Measurements from ENCODE around the gene AGR2.
A peak's percentile ranks its signal among the peaks of the same experiment; 100 is the strongest.
"Not testable (repeated sequence)": the region's sequence is repeated elsewhere in the genome, so short reads cannot be mapped to it uniquely, and the experiment has no call there.

Gene AGR2

DNA sequence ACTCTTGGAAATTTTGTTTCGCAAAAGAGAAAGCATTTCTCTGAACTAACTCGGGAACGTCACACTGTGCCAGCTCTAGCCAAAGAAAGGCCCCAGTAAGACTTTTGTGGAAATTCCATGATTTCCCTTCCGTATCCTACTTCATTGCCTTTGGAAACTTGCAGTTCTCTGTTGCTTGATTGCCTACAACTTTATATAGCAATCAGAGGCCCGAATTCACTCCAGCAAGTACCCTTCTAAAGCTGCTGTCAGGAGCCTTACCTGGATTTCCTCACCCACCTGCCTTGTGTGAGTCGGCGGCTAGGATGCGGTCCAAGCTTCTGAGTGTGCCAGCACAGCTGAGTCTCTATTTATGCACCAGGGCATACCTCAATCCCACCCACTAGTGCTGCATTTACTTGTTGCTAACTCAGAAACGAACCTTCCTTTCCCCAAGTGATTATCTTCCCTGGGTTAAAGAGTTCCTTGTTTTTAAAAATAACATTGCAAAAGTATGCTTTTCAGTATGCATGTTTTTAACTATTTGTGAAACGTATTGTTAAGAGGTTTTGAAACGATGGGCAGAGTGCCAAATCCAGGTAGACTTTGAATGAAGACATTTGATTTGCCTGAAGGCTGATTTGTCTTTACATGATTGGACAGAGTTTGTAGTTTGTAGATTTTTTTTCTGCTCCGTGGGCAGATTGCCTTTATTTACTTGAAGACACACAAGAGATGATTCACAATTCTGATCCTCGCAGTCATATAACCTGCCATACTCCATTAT, at the start of gene AGR2:
Gene AGR2 (minus strand): TSS at position 326 of the 766 bp plus-strand sequence. CDS start 3,203 bp downstream, outside the sequence.
- no peak for DNase-seq (ENCODE audit: low read depth)

DNA sequence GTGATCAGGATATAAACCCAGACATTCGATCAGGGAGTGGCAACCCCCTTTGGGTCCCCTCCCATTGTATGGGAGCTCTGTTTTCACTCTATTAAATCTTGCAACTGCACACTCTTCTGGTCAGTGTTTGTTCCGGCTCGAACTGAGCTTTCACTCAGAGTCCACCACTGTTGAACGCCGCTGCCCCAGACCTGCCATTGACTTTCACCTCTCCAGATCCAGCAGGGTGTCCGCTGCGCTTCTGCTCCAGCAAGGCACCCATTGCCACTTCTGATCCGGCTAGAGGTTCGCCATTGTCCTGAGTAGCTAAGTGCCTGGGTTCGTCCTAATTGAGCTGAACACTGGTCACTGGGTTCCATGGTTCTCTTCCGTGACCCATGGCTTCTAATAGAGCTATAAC, 48.4 kb upstream of the AGR2 start:
- not testable (repeated sequence) for DNase-seq (ENCODE audit: low read depth)

DNA sequence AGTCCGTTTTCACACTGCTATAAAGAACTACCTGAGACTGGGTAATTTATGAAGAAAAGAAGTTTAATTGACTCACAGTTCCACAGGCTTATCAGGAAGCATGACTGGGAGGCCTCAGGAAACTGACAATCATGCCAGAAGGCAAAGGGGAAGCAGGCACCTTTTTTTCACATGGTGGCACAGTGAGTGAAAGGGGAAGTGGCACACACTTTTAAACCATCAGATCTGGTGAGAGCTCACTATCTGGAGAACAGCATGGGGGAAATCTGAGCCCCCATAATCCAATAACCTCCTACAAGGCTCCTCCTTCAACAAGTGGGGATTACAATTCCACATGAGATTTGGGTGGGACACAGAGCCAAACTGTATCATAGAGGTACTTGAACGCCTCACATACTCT, 47.0 kb upstream of the AGR2 start:
- DNase-seq (ENCODE audit: low read depth) = no peak

DNA sequence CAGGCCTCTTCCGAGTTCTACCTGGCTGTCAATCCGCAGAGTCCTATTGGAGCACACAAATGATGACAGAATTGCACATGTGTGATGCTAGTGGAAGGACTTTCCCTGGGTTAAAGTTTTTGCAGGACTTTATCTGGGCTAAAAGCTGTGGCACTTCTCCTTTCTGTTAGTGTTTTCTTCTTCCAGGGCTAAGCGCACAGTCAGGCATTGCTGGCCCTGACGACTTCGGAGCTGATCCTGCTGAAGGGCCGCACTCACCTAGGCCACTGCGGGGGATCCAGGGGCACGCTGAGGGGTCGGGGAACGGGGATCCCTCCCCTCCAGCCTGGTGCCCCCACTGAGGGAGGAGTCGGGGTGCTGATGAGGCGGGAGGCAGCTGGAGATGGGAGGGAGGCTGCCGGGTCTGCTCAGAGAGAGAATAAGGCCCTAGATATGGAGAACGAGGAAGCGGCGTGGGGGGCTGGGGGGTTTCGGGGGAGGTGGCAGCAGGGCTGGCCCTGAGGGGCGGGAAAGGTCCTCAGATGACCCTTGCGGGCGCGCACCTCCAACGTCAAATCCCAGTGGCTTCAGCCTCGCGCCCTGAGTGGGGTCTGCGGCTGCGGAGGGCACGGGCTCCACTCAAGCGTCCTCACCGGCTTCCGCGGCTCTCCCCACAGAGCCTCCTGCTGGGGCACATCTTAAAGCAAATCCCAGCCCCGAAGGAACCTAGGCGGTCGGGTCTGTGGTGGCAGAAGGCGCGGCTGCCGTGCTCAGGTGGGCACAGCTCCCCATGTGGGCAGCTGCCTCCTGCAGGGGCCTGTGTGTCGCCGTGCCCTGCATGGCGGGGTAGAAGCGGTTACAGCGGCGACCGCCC, 46.0 kb upstream of the AGR2 start:
- DNase-seq (ENCODE audit: low read depth) = no peak

DNA sequence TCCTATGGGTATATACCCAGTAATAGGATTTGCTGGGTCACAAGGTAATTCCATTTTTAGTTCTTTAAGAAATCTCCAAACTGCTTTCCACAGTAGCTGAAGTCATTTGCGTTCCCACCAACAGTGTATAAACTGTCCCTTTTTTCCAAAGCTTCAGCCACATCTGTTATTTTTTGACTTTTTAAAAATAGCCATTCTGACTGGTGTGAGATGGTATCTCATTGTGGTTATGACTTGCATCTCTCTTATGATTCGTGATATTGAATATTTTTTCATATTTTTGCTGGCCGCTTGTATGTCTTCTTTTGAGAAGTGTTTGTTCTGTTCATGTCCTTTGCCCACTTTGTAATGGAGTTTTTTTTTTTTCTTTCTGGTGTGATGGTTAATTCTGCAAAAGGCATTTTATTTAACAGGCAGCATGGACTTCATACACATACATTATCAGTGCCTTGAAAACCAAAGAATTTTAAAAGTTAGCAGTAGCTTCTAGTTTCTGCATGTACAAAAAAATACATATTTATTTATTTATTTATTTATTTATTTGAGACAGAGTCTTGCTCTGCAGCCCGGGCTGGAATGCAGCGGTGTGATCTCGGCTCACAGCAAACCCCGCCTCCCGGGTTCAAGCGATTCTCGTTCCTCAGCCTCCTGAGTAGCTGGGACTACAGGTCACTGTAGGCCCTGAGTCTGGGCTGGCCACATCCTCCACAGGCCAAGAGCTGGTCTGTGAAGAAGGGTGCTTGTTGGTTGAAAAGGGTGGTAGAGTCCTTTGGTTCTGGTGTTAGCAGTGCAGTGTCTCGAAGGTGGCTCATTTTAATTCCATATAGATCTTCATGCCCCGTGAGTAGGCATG, 44.7 kb upstream of the AGR2 start:
- no peak for DNase-seq (ENCODE audit: low read depth)

DNA sequence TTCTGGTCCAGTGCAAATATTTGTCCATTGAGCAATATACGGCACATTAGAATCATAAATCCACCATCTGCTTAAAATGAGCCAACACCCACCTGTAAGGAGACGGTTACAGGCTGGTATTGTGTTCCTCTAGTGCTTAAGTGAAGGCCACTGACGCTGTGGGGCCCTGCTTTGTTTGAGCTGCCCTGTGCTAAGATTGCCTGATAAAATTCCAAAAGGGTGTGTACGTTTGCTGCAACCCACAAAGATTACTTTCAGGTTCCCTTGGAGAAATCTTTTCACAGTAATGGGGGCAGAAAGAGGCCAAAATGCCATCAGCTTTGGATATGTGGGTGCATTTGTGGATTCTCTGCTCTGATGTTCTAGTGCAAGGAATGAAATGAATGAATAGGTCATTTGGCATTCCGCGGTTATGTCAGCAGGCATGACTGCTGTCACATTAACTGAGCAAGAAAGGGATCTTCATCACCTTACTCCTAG, 42.6 kb upstream of the AGR2 start:
- DNase-seq (ENCODE audit: low read depth) = no peak

DNA sequence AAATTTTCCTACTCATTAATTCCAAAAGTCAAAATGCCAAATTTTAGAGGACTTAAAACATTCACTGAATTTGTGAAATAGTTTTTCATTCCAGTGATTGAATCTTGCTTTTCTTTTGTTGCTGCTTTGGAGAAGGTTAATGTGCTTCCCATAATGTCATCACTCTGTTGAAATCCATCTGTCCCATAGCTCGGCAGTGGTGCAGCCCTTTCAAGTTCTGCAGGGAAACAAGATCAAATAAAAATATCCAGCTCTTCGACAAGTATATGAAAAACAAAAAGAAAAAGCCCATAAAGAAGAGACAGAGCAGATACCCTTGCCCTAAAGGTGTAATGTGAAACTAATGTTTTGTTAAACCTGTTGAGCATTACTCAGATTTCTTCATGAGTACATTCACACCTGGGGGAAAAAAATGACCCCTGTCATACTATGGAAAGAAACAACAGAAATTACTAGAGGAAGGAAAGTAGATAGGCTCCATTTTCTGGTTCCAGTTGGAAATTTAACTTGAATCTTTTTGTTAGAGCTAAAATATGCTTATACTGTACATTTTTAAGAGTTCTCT, 41.9 kb upstream of the AGR2 start:
- DNase-seq (ENCODE audit: low read depth) = no peak

DNA sequence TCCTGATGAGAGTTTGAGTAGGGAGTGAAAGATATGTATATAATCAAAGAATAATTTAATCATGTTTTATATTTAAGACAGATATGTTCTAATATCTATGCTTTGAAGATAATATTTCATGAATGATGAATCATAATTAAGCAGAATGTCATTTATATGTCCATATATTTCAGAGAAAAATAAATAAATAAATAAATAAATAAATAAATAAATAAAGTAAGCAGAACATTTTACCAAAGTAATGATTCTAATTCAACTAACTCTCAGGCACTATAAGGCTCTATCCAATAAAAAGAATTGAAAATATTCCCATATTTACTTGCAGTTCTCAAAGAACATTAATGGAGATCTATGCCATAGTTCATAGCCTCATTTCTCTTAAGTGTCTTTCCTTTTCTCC, 40.9 kb upstream of the AGR2 start:
- no peak for DNase-seq (ENCODE audit: low read depth)

DNA sequence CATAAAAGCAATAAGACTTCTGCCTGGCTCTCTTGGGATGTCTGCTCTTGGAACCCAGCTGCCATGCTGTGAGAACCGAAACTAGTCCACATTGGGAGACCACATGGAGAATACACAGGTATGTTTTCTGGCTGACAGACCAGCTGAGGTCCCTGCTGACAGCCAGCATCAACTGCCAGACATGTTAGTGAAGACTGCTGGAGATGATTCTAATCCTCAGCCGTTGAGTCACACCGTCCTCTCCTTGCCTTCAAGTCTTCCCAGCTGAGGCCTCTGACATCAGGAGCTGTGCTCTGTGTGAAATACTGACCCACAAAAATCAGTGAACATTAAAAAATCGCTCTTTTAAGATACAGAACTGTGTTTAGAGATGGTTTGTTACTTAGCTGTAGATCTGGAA, 36.9 kb upstream of the AGR2 start:
- no peak for DNase-seq (ENCODE audit: low read depth)

DNA sequence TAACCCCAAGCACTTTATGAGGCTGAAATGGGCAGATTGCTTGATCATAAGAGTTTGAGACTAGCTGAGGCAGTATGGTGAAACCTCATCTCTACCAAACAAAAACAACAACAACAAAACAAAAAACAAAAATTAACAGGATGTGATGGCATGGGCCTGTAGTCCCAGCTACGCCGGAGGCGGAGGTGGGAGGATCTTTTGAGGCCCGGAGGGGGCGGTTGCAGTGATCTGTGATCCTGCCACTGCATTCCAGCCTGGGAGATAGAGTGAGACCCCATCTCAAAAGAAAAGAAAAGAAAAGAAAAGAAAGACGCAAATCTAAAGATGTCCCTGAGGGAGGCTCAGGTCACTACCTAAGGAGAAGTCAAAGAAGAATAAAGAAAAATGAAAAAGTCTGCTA, 35.3 kb upstream of the AGR2 start:
- no peak for DNase-seq (ENCODE audit: low read depth)

DNA sequence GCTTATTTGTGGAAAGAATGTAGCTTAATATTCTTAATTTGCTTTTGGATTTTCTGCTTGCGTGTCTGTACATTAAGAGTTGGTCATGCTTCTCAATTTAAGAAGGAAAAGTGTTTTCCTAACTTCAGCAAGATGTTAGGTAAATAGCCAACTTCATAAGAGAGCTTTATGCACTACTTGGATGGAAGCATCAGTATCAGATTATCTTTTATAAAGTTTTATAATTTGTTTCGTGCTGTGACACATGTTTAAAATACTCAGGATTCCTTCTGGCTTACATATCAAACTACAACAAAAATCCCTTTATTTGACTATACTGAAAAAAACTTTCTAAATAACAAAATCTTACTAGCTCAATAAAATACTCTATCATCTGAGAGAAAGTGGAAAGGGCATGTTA, 34.8 kb upstream of the AGR2 start:
- DNase-seq (ENCODE audit: low read depth) = peak; percentile 40

DNA sequence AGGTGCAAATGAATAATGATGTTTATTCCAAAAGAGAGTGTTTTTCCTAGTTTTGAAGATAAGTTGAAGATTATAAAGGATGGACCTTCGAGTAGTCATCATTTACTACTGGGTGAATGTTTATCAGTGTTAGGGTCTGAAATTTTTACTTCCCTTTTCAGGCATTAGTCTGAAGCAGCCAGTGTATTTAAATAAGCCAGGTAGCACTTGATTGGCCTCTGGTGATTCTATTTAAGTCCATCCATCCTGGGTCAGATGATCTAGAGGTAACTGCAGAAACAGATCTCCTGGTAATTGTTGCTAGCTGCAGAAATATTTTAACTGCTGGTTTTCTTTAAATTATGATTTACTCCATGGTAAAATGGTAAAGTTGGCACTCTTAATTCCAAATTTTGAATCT, 34.1 kb upstream of the AGR2 start:
- DNase-seq (ENCODE audit: low read depth) = no peak

DNA sequence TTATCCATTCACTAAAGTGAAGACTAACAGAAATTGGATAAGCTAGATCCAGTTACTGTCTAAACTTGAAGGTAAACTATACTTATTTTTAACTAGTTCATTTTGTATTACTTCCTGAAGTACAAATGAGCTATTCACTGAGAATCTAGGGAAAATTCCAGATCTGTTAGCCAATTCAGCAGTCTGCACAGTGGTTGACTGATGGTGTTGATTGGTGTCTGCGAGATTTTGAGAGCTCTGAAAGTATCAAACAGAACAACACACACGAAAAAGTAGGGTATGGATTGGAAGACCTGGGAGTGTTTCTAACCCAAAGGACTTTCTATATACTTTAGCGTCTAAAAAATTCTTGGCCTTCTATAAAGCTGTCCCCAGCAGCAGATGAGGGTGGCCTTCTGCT, 33.6 kb upstream of the AGR2 start:
- no peak for DNase-seq (ENCODE audit: low read depth)

DNA sequence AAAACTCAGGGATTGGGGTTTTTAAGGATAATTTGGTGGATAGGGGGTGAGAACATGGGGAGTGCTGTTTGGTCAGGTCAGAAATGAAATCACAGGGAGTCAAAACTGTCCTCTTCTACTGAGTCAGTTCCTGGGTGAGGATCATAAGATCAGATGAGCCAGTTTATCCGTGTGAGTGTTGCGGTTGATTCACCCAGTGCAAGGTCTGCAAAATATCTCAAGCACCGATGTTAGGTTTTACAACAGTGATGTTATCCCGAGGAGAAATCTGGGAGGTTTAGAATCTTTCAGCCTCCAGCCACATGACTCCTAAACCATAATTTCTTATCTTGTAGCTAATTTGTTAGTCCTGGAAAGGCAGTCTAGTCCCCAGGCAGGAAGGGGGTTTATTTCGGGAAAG, 31.7 kb upstream of the AGR2 start:
- DNase-seq (ENCODE audit: low read depth) = no peak

DNA sequence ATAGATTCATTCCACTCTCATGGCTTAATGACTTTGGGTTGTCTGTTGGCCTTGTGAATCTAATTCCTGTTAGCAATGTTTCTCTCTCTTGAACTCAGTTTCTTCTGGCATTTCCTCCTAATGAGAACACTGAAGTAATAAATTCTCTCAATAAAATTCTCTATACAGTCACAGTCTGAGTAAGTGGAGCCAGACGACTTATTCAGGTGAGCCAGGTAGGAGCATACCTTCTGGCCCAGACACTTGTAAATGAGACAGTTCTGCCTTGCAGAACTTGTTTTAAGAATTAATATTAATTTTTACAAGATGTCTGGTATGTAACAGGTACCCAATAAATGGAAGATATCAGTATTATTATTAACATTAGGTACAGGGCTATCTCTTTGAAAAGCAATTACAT, 28.6 kb upstream of the AGR2 start:
- no peak for DNase-seq (ENCODE audit: low read depth)

DNA sequence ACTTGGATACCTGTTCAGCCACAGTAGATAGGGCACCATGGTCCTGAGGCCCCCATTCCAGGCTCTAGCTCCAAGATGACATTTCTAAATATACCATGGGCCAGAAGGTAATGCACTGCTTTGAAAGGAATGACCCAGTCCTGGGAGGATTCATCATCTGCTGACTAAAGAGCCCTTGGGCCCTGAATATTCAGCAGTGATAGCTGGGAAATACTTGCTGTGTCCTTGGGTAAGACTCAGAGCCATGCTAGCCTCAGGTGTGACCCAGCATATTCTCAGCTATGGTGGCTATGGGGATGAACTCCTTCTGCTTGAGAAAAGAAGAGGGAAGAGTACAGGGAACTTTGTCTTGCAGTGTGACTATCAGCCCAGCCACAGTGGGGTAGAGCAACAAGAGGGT, 21.3 kb upstream of the AGR2 start:
- DNase-seq (ENCODE audit: low read depth) = no peak

DNA sequence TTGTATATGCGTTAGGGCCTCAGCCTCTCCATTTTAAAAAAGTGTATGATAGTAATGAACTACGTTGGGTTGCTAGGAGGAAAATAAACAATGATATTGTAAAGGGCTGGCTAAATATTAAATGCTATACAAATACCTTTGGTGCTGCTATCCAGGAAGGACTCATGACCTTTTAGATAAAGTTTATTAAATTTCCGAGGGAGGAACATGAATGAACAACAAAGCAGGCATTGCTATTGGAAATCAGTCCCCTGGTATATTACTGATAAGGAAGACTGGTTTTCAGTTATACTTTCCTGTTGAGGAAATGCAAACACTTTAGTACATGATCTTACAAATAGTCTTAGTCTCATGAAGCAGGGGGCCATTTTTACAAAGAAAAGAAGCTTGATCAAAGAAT, 17.2 kb upstream of the AGR2 start:
- no peak for DNase-seq (ENCODE audit: low read depth)

DNA sequence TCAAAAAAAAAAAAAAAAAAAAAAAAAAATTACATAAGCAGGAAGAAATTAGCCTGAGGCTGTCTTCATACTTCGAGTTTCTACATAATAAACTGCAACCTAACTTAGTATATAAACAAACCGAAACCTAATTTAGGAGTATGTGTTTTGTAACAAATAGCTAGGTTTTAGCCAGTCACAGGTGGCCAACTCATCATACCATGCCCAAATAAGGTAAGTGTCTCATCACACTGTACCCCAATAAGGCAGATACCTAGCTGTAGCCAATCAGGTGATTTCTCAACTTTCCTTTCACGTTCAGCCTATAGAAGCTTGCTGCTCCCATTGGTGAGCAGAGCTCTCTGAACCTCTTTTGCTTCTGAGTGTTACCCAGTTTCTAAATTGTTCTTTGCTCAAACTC, 13.9 kb upstream of the AGR2 start:
- no peak for DNase-seq (ENCODE audit: low read depth)

DNA sequence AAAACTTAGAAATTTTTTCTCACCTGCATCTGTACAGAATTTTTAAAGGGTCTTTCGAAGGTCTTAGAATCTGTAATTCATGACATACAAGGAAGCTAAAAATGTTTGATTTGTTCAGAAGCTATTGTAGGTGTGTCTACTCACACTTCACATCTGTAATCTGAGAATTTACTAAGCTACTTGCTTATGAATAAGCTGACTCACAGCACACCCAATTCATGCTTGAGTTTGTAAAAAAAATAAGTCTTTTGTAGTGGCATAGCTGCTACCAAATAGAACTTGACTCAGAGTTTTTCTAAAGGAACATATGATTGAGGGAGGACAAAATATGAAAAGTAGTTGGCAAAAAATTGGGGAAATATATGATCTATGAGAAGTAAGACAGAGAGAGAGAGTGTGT, 12.7 kb upstream of the AGR2 start:
- peak; percentile 28 for DNase-seq (ENCODE audit: low read depth)

DNA sequence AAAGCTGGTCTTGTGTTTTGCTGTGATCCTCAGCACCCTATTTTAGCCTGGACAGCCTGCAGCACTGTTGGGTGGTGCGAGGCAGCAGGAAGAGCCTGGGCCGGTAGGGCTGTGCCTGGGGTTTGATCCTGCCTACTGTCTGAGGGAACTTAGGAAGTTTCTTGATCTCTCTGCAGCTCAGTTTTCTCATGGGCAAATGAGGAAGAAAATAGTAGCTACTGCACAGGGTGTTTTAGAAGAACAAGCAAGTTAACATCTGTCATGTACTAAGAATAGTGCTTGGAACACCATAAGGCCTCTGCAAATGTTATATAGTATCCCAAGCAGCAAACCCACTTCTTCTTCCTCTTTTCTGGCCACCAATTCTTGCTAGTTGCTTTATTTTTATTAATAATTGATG, 12.0 kb upstream of the AGR2 start:
- no peak for DNase-seq (ENCODE audit: low read depth)

DNA sequence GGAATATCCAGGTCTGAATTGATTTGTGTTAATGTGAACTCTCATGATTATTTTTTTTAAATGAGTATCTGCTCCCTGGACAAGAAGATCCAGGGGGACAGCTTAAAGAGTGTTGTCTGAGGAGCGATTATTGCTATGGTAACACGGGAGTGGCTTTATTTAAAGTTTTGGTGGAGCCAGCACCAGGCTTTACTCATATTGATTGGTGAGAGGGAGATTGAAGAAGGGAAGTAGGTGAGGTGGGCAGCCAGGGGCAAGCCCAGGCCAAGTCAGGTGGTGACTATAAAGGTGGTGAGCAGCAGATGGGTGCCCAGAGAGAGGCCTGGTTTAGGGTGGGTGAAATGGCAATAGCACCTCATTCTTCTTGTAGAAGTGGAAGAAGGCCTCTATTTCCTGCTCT, 10.2 kb upstream of the AGR2 start:
- no peak for DNase-seq (ENCODE audit: low read depth)

DNA sequence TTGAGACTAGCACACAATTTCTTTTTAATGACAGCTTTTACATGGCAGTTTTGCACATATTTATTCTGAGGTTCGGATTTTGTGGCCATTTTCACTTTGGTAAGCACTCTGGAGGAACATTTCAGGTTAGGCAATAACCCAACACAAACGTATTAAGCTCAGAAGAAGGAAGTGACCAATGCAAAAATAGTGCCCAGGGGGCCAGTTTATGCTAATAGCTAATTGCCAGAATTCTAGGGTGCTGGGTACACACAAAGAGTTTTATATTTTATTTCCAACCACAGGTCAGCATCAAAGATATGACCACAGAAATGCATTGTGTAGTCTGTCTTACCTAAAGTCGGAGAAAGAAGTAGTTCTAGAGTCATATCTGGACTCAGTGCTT, 8.4 kb upstream of the AGR2 start:
- DNase-seq (ENCODE audit: low read depth) = no peak

Measured in fibroblast of gingiva (primary cell).